HEK293 (cell line): Measurements from ENCODE around the gene YIF1B.
A peak's percentile ranks its signal among the peaks of the same experiment; 100 is the strongest.

Experiments used
- FEZF1 ChIP-seq: fragments of 450-650 bp; formaldehyde crosslinking; IDR thresholded peaks from 2 replicates; pipeline ENCODE4 v1.5.1; 2016; ENCODE audit warnings: missing biosample characterization, missing genetic modification characterization
- KLF1 ChIP-seq: fragments of 450-650 bp; formaldehyde crosslinking; IDR thresholded peaks from 2 replicates; pipeline ENCODE4 v1.5.1; 2016; ENCODE audit warnings: missing biosample characterization, missing genetic modification characterization
- KLF8 ChIP-seq: fragments of 450-650 bp; formaldehyde crosslinking; IDR thresholded peaks from 2 replicates; pipeline ENCODE4 v1.5.1; 2016; ENCODE audit warnings: missing biosample characterization, missing genetic modification characterization
- MZF1 ChIP-seq: fragments of 450-650 bp; formaldehyde crosslinking; IDR thresholded peaks from 2 replicates; pipeline ENCODE4 v1.5.1; 2017; ENCODE audit warnings: missing biosample characterization, missing genetic modification characterization, borderline replicate concordance
- PRDM1 ChIP-seq: fragments of 450-650 bp; formaldehyde crosslinking; IDR thresholded peaks from 2 replicates; pipeline ENCODE4; 2016; ENCODE audit warnings: missing biosample characterization, missing genetic modification characterization
- PRDM6 ChIP-seq: fragments of 450-650 bp; formaldehyde crosslinking; IDR thresholded peaks from 2 replicates; pipeline ENCODE4 v1.5.1; 2017; ENCODE audit warnings: missing biosample characterization, missing genetic modification characterization
- REPIN1 ChIP-seq: fragments of 450-650 bp; formaldehyde crosslinking; IDR thresholded peaks from 2 replicates; pipeline ENCODE4 v1.5.1; 2017; ENCODE audit warnings: missing biosample characterization, missing genetic modification characterization, low read depth
- SP7 ChIP-seq: fragments of 450-650 bp; formaldehyde crosslinking; IDR thresholded peaks from 2 replicates; pipeline ENCODE4 v1.5.1; 2016; ENCODE audit warnings: missing biosample characterization, missing genetic modification characterization
- YY2 ChIP-seq: fragments of 450-650 bp; formaldehyde crosslinking; IDR thresholded peaks from 2 replicates; pipeline ENCODE4 v1.5.1; 2016; ENCODE audit warnings: missing biosample characterization, missing genetic modification characterization
- ZNF155 ChIP-seq: fragments of 450-650 bp; formaldehyde crosslinking; IDR thresholded peaks from 2 replicates; pipeline ENCODE4 v1.5.1; 2016; ENCODE audit warnings: missing biosample characterization, missing genetic modification characterization
- ZNF169 ChIP-seq: fragments of 450-650 bp; formaldehyde crosslinking; IDR thresholded peaks from 2 replicates; pipeline ENCODE4 v1.5.1; 2016; ENCODE audit warnings: missing biosample characterization, missing genetic modification characterization
- ZNF19 ChIP-seq: fragments of 450-650 bp; formaldehyde crosslinking; IDR thresholded peaks from 2 replicates; pipeline ENCODE4; 2016; ENCODE audit warnings: missing biosample characterization, missing genetic modification characterization, low read depth
- ZNF23 ChIP-seq: fragments of 450-650 bp; formaldehyde crosslinking; IDR thresholded peaks from 2 replicates; pipeline ENCODE4 v1.5.1; 2016; ENCODE audit warnings: missing biosample characterization, missing genetic modification characterization, borderline replicate concordance
- ZNF266 ChIP-seq: fragments of 450-650 bp; formaldehyde crosslinking; IDR thresholded peaks from 2 replicates; pipeline ENCODE4 v1.5.1; 2016; ENCODE audit warnings: missing biosample characterization, missing genetic modification characterization, low read depth
- ZNF311 ChIP-seq: fragments of 450-650 bp; formaldehyde crosslinking; IDR thresholded peaks from 2 replicates; pipeline ENCODE4 v1.5.1; 2017; ENCODE audit warnings: missing biosample characterization, missing genetic modification characterization, borderline replicate concordance
- ZNF324 ChIP-seq: fragments of 450-650 bp; formaldehyde crosslinking; IDR thresholded peaks from 2 replicates; pipeline ENCODE4 v1.5.1; 2016; ENCODE audit warnings: missing biosample characterization, missing genetic modification characterization
- ZNF350 ChIP-seq: fragments of 450-650 bp; formaldehyde crosslinking; IDR thresholded peaks from 2 replicates; pipeline ENCODE4 v1.5.0; 2017; ENCODE audit warnings: missing biosample characterization, mild to moderate bottlenecking, missing genetic modification characterization
- ZNF544 ChIP-seq: fragments of 450-650 bp; formaldehyde crosslinking; IDR thresholded peaks from 2 replicates; pipeline ENCODE4 v1.5.0; 2017; ENCODE audit warnings: missing biosample characterization, missing genetic modification characterization
- ZNF548 ChIP-seq: fragments of 450-650 bp; formaldehyde crosslinking; IDR thresholded peaks from 2 replicates; pipeline ENCODE4 v1.5.1; 2016; ENCODE audit warnings: missing biosample characterization, missing genetic modification characterization
- ZNF549 ChIP-seq: fragments of 450-650 bp; IDR thresholded peaks from 2 replicates; pipeline ENCODE4 v1.5.1; 2018; ENCODE audit warnings: missing biosample characterization, missing genetic modification characterization, mild to moderate bottlenecking, inconsistent platforms, moderate library complexity
- ZNF571 ChIP-seq: fragments of 450-650 bp; formaldehyde crosslinking; IDR thresholded peaks from 2 replicates; pipeline ENCODE4 v1.5.0; 2017; ENCODE audit warnings: missing biosample characterization, missing genetic modification characterization
- ZNF596 ChIP-seq: fragments of 450-650 bp; IDR thresholded peaks from 2 replicates; pipeline ENCODE4 v1.5.0; 2018; ENCODE audit warnings: missing biosample characterization, mild to moderate bottlenecking, missing genetic modification characterization, moderate library complexity
- ZNF660 ChIP-seq: fragments of 450-650 bp; IDR thresholded peaks from 2 replicates; pipeline ENCODE4 v1.5.1; 2018; ENCODE audit warnings: missing biosample characterization, mild to moderate bottlenecking, missing genetic modification characterization
- ZNF76 ChIP-seq: fragments of 450-650 bp; formaldehyde crosslinking; IDR thresholded peaks from 2 replicates; pipeline ENCODE4; 2016; ENCODE audit warnings: low read depth, missing biosample characterization, missing genetic modification characterization, borderline replicate concordance
- ZNF791 ChIP-seq: fragments of 450-650 bp; formaldehyde crosslinking; IDR thresholded peaks from 2 replicates; pipeline ENCODE4 v1.5.1; 2016; ENCODE audit warnings: missing biosample characterization, missing genetic modification characterization
- ZNF837 ChIP-seq: fragments of 450-650 bp; formaldehyde crosslinking; IDR thresholded peaks from 2 replicates; pipeline ENCODE4 v1.5.1; 2016; ENCODE audit warnings: missing biosample characterization, missing genetic modification characterization
- ZSCAN30 ChIP-seq: fragments of 450-650 bp; IDR thresholded peaks from 2 replicates; pipeline ENCODE4 v1.5.1; 2018; ENCODE audit warnings: missing biosample characterization, mild to moderate bottlenecking, missing genetic modification characterization, moderate library complexity
- ZXDB ChIP-seq: fragments of 450-650 bp; formaldehyde crosslinking; IDR thresholded peaks from 2 replicates; pipeline ENCODE4 v1.5.1; 2016; ENCODE audit warnings: missing biosample characterization, missing genetic modification characterization
- TF ChIP-seq, protein P1 (sequence below): fragments of 450-650 bp; formaldehyde crosslinking; IDR thresholded peaks from 2 replicates; pipeline ENCODE4 v1.5.1; 2016; ENCODE audit warnings: missing biosample characterization, missing genetic modification characterization
- TF ChIP-seq, protein P2 (sequence below): fragments of 450-650 bp; formaldehyde crosslinking; IDR thresholded peaks from 2 replicates; pipeline ENCODE4 v1.5.1; 2016; ENCODE audit warnings: missing biosample characterization, missing genetic modification characterization

YIF1B gene

GRCh38 chr19:38263689-38264485, 51.9 kb downstream of the YIF1B start (continued):
- TF ChIP-seq ZNF324 (tag by site-specific recombination) (no peak), ZNF660 (peak; percentile 51; the same call in 1 of the 2 replicates), ZNF548 (tag by site-specific recombination) (no peak), ZNF19 (no peak), ZNF266 (tag by site-specific recombination) (no peak), ZNF837 (tag by site-specific recombination) (no peak), ZNF169 (tag by site-specific recombination) (no peak), ZNF350 (no peak), PRDM6 (no peak), ZSCAN30 (tag by site-specific recombination) (peak; percentile 13; the same call in 1 of the 2 replicates), ZNF76 (tag by site-specific recombination) (peak; percentile 80), ZNF544 (tag by site-specific recombination) (no peak), ZNF596 (tag by site-specific recombination) (peak; percentile 58; the same call in 1 of the 2 replicates), ZNF23 (peak; percentile 29; the same call in 1 of the 2 replicates), MZF1 (peak; percentile 59; the same call in 1 of the 2 replicates), SP7 (peak; percentile 70), PRDM1 (tag by site-specific recombination) (peak; percentile 58; the same call in 1 of the 2 replicates), KLF1 (tag by site-specific recombination) (peak; percentile 57), REPIN1 (0 out of 2 replicates have a peak, but pooled peaks have one; percentile 30), ZNF155 (tag by site-specific recombination) (no peak), FEZF1 (tag by site-specific recombination) (no peak), ZNF311 (tag by site-specific recombination) (no peak), YY2 (tag by site-specific recombination) (no peak), ZXDB (peak; percentile 50; the same call in 1 of the 2 replicates), ZNF571 (tag by site-specific recombination) (no peak), ZNF549 (tag by site-specific recombination) (no peak), ZNF791 (tag by site-specific recombination) (no peak), KLF8 (no peak; the same call in 1 of the 2 replicates)
- TF ChIP-seq, protein P1, sequence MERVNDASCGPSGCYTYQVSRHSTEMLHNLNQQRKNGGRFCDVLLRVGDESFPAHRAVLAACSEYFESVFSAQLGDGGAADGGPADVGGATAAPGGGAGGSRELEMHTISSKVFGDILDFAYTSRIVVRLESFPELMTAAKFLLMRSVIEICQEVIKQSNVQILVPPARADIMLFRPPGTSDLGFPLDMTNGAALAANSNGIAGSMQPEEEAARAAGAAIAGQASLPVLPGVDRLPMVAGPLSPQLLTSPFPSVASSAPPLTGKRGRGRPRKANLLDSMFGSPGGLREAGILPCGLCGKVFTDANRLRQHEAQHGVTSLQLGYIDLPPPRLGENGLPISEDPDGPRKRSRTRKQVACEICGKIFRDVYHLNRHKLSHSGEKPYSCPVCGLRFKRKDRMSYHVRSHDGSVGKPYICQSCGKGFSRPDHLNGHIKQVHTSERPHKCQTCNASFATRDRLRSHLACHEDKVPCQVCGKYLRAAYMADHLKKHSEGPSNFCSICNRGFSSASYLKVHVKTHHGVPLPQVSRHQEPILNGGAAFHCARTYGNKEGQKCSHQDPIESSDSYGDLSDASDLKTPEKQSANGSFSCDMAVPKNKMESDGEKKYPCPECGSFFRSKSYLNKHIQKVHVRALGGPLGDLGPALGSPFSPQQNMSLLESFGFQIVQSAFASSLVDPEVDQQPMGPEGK (tag by site-specific recombination) = 0 out of 2 replicates have a peak, but pooled peaks have one; percentile 72
- TF ChIP-seq, protein P2, sequence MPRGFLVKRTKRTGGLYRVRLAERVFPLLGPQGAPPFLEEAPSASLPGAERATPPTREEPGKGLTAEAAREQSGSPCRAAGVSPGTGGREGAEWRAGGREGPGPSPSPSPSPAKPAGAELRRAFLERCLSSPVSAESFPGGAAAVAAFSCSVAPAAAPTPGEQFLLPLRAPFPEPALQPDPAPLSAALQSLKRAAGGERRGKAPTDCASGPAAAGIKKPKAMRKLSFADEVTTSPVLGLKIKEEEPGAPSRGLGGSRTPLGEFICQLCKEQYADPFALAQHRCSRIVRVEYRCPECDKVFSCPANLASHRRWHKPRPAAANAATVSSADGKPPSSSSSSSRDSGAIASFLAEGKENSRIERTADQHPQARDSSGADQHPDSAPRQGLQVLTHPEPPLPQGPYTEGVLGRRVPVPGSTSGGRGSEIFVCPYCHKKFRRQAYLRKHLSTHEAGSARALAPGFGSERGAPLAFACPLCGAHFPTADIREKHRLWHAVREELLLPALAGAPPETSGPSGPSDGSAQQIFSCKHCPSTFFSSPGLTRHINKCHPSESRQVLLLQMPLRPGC (tag by site-specific recombination) = no peak
